GM12878 (cell line): ENCODE measurements around the gene VDR.

Experiments used
- CBX3 ChIP-seq: fragments of 200-600 bp; sonication (generic); IDR thresholded peaks from 2 replicates; pipeline ENCODE4 v1.6.1; 2016; ENCODE audit warnings: low read depth, borderline replicate concordance
- CEBPB ChIP-seq, 2 experiments: fragments of 150-350 bp in 1 of 2; IDR thresholded peaks; 2 replicates each; pipeline ENCODE4 v1.6.1; 2012 to 2014; ENCODE audit warnings: low read depth in 2 of 2, low read length in 2 of 2, borderline replicate concordance in 1 of 2, inconsistent platforms in 1 of 2
- EZH2 ChIP-seq: IDR thresholded peaks from 2 replicates; pipeline ENCODE4 v1.6.1; 2012; ENCODE audit warnings: low read depth, mild to moderate bottlenecking, control low read depth, inconsistent platforms, low read length, borderline replicate concordance; ENCODE audit not compliant: control insufficient read depth
- TF ChIP-seq, protein P1 (sequence below): IDR thresholded peaks from 2 replicates; pipeline ENCODE4 v1.6.1; 2012; ENCODE audit warnings: low read depth, low read length, improper control_type of control experiment

GRCh38 chr12:47940773-47941474 lies 36.1 kb upstream of the VDR start:
- TF ChIP-seq, protein P1, sequence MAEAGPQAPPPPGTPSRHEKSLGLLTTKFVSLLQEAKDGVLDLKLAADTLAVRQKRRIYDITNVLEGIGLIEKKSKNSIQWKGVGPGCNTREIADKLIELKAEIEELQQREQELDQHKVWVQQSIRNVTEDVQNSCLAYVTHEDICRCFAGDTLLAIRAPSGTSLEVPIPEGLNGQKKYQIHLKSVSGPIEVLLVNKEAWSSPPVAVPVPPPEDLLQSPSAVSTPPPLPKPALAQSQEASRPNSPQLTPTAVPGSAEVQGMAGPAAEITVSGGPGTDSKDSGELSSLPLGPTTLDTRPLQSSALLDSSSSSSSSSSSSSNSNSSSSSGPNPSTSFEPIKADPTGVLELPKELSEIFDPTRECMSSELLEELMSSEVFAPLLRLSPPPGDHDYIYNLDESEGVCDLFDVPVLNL, result no peak
- no peak for TF ChIP-seq EZH2
- TF ChIP-seq CBX3, result no peak
- no peak for TF ChIP-seq CEBPB (IDR thresholded peaks at IDR 0.05; ENCODE audit: borderline replicate concordance in 1 of 2, low read depth in 2 of 2, low read length in 2 of 2)
